Ovary (tissue), 3 donors: ENCODE measurements around the gene FAM136A.

Experiments
- POLR2A ChIP-seq: fragments of 450-650 bp; IDR thresholded peaks from one replicate; pipeline ENCODE4 v1.6.1; 2017; ENCODE audit warnings: antibody characterized with exemption, mild to moderate bottlenecking, moderate library complexity
- TF ChIP-seq, protein P1 (sequence below), 3 donors: fragments of 450-650 bp in 2 of 3; fragments of 200-600 bp in 1 of 3; IDR thresholded peaks; one replicate each; pipeline versions ENCODE4 v1.5.1 to v1.8.0; 2016 to 2022; ENCODE audit warnings: antibody characterized with exemption in 3 of 3, mild to moderate bottlenecking in 1 of 3
- donor health status: DM: no; HTN: no; CAD: no.

DNA sequence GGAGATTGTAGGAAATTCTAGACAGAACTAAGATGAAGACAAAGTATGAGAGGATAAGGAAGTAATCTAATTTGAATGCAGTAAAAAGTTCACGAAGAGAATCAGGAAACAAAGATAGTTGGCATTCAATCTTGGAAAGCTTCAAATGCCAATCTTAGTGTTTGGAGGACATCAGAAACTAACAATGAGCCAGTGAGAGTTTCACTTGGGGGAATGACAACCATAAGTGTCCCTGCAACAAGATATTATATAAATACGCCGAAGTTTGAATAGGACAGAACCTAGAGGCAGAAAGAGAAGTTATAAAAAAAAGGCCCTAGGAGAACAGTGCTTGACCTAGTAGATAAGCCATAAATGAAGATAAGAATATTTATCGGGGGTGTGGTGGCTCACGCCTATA, 19.4 kb downstream of the FAM136A start:
- TF ChIP-seq POLR2A = no peak
- TF ChIP-seq, protein P1, sequence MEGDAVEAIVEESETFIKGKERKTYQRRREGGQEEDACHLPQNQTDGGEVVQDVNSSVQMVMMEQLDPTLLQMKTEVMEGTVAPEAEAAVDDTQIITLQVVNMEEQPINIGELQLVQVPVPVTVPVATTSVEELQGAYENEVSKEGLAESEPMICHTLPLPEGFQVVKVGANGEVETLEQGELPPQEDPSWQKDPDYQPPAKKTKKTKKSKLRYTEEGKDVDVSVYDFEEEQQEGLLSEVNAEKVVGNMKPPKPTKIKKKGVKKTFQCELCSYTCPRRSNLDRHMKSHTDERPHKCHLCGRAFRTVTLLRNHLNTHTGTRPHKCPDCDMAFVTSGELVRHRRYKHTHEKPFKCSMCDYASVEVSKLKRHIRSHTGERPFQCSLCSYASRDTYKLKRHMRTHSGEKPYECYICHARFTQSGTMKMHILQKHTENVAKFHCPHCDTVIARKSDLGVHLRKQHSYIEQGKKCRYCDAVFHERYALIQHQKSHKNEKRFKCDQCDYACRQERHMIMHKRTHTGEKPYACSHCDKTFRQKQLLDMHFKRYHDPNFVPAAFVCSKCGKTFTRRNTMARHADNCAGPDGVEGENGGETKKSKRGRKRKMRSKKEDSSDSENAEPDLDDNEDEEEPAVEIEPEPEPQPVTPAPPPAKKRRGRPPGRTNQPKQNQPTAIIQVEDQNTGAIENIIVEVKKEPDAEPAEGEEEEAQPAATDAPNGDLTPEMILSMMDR (IDR thresholded peaks at IDR 0.05) = no peak
